GM19238 (cell line): ENCODE results near the gene NEGR1.

ENCODE experiments used
- DNase-seq: peaks from one replicate; pipeline ENCODE4 v3.0.0; 2011; ENCODE audit warnings: low spot score; ENCODE audit not compliant: insufficient read length

NEGR1 gene

GRCh38 chr1:71861022-71861421 lies 421.3 kb downstream of the NEGR1 start:
- DNase-seq = no peak

- no peak for DNase-seq
Measured at GRCh38 chr1:71859806-71860205, 422.5 kb downstream of the NEGR1 start.

- no peak for DNase-seq
Measured at GRCh38 chr1:71857862-71858261, 424.5 kb downstream of the NEGR1 start.

- no peak for DNase-seq
Measured at GRCh38 chr1:71853360-71853759, 429.0 kb downstream of the NEGR1 start.

- no peak for DNase-seq
Measured at GRCh38 chr1:71850936-71851335, 431.4 kb downstream of the NEGR1 start.

GRCh38 chr1:71850515-71850914 lies 431.8 kb downstream of the NEGR1 start:
- DNase-seq = no peak

- no peak for DNase-seq
Measured at GRCh38 chr1:71843012-71843411, 439.3 kb downstream of the NEGR1 start.

- no peak for DNase-seq
Measured at GRCh38 chr1:71839876-71840275, 442.5 kb downstream of the NEGR1 start.

GRCh38 chr1:71836904-71837303 lies 445.4 kb downstream of the NEGR1 start:
- DNase-seq = no peak

- no peak for DNase-seq
Measured at GRCh38 chr1:71835442-71835813, 446.9 kb downstream of the NEGR1 start.

GRCh38 chr1:71834601-71835441 lies 447.5 kb downstream of the NEGR1 start:
- DNase-seq = no peak

GRCh38 chr1:71831646-71832045 lies 450.7 kb downstream of the NEGR1 start:
- DNase-seq = no peak

GRCh38 chr1:71829346-71829745 lies 453.0 kb downstream of the NEGR1 start:
- no peak for DNase-seq

- no peak for DNase-seq
Measured at GRCh38 chr1:71828431-71829012, 453.8 kb downstream of the NEGR1 start.

- no peak for DNase-seq
Measured at GRCh38 chr1:71823708-71824305, 458.5 kb downstream of the NEGR1 start.

GRCh38 chr1:71817028-71817427 lies 465.3 kb downstream of the NEGR1 start:
- DNase-seq = no peak

- DNase-seq = no peak
Measured at GRCh38 chr1:71809085-71809484, 473.3 kb downstream of the NEGR1 start.

GRCh38 chr1:71804140-71804539 lies 478.2 kb downstream of the NEGR1 start:
- no peak for DNase-seq

GRCh38 chr1:71796006-71796405 lies 486.3 kb downstream of the NEGR1 start:
- DNase-seq = no peak

GRCh38 chr1:71792264-71792663 lies 490.1 kb downstream of the NEGR1 start:
- no peak for DNase-seq

GRCh38 chr1:71788113-71788512 lies 494.2 kb downstream of the NEGR1 start:
- DNase-seq = no peak

- DNase-seq = no peak
Measured at GRCh38 chr1:71787699-71788098, 494.6 kb downstream of the NEGR1 start.

- DNase-seq = no peak
Measured at GRCh38 chr1:71786218-71786617, 496.1 kb downstream of the NEGR1 start.
